Endothelial cell of umbilical vein (primary cell): ENCODE data around the gene SMIM41. TPM values are rescaled to one million over a fixed set of nuclear protein-coding genes. Genes with fewer than 3 reads are reported as not detected.

Source experiments
- BruUV-seq: library from RNA; stranded (reverse); fragments of 400-500 nt; replicated peaks from 2 replicates; lab custom pipeline; 2021; lab: Mats Ljungman, UMichigan
- CTCF ChIA-PET: fragments of 300-600, 350-600 bp; sonication (Branson Sonifier 250); formaldehyde crosslinking; loops from one replicate; lab custom pipeline; 2021; ENCODE audit warnings: antibody characterized with exemption, inconsistent platforms; lab: Charles Lee
- POLR2A ChIA-PET: fragments of 300-600, 350-600 bp; sonication (Branson Sonifier 250); formaldehyde crosslinking; loops from one replicate; lab custom pipeline; 2021; ENCODE audit warnings: antibody characterized with exemption, inconsistent platforms; lab: Charles Lee
- DNase-seq: peaks from one replicate; pipeline ENCODE4 v3.0.0-alpha.2; 2011; ENCODE audit warnings: low read depth, low spot score
- FAIRE-seq: peaks from 2 replicates; lab custom pipeline; 2011; peaks lifted over from hg19 to GRCh38; lab: Jason Lieb, UNC
- H2AFZ ChIP-seq: 2 replicates; pipeline ENCODE4 v1.6.0; 2012; ENCODE audit warnings: low read depth, low read length, control low read depth, inconsistent platforms
- H3K27ac ChIP-seq: 2 replicates; pipeline ENCODE4 v1.5.1; 2011; ENCODE audit warnings: low read depth, mild to moderate bottlenecking, control low read depth, low read length, moderate library complexity; ENCODE audit not compliant: insufficient read depth
- H3K27me3 ChIP-seq, 2 experiments: 2 replicates each; pipeline versions ENCODE4 v1.6.0 to v1.6.1; 2011; ENCODE audit warnings: low read length in 2 of 2, mixed read lengths in 1 of 2; ENCODE audit not compliant: control insufficient read depth in 2 of 2, insufficient read depth in 2 of 2
- H3K36me3 ChIP-seq, 2 experiments: 2 replicates in 1 of 2; 3 replicates in 1 of 2; pipeline ENCODE4 v1.5.1; 2011; ENCODE audit warnings: low read length in 2 of 2, mild to moderate bottlenecking in 1 of 2, moderate library complexity in 1 of 2; ENCODE audit not compliant: control insufficient read depth in 2 of 2, insufficient read depth in 2 of 2; ENCODE audit errors: extremely low read depth in 1 of 2
- H3K4me1 ChIP-seq: 3 replicates; pipeline ENCODE4 v1.5.1; 2011; ENCODE audit warnings: mild to moderate bottlenecking, low read length; ENCODE audit not compliant: control insufficient read depth, insufficient read depth; ENCODE audit errors: extremely low read depth
- H3K4me2 ChIP-seq: 2 replicates; pipeline ENCODE4 v1.6.1; 2011; ENCODE audit warnings: low read length, control low read depth, mixed read lengths; ENCODE audit not compliant: insufficient read depth
- H3K4me3 ChIP-seq, 3 experiments: fragments of 200-600 bp in 1 of 3; sonication (generic), shearing (Covaris generic) in 1 of 3; replicated peaks in 1 of 3; 2 replicates each; pipeline ENCODE4 v1.5.1; 2011 to 2016; ENCODE audit warnings: control low read depth in 3 of 3, low read length in 3 of 3, mild to moderate bottlenecking in 2 of 3, inconsistent platforms in 1 of 3, low read depth in 1 of 3, moderate library complexity in 1 of 3; ENCODE audit not compliant: insufficient read depth in 1 of 3
- H3K79me2 ChIP-seq: 2 replicates; pipeline ENCODE4 v1.6.0; 2012; ENCODE audit warnings: low read length, inconsistent platforms; ENCODE audit not compliant: control insufficient read depth, insufficient read depth
- H3K9ac ChIP-seq: replicated peaks from 2 replicates; pipeline ENCODE3; 2011; ENCODE audit warnings: low read length, control low read depth; ENCODE audit not compliant: insufficient read depth; ENCODE audit errors: extremely low read depth
- H3K9me1 ChIP-seq: replicated peaks from 3 replicates; pipeline ENCODE4 v1.6.0; 2011; ENCODE audit warnings: mild to moderate bottlenecking, low read length; ENCODE audit not compliant: control insufficient read depth, insufficient read depth; ENCODE audit errors: extremely low read depth
- H3K9me3 ChIP-seq: replicated peaks from 2 replicates; pipeline ENCODE4 v1.5.1; 2012; ENCODE audit warnings: low read length, inconsistent platforms; ENCODE audit not compliant: control insufficient read depth, insufficient read depth
- H4K20me1 ChIP-seq: replicated peaks from 2 replicates; pipeline ENCODE3; 2011; ENCODE audit warnings: mild to moderate bottlenecking, low read length; ENCODE audit not compliant: control insufficient read depth, insufficient read depth; ENCODE audit errors: extremely low read depth
- EZH2 ChIP-seq: IDR thresholded peaks from 2 replicates; pipeline ENCODE4 v1.6.1; 2012; ENCODE audit warnings: borderline replicate concordance, low read depth, mild to moderate bottlenecking, moderate library complexity, low read length, inconsistent platforms; ENCODE audit not compliant: severe bottlenecking
- JUN ChIP-seq: IDR thresholded peaks from 2 replicates; pipeline ENCODE4 v1.6.1; 2011; ENCODE audit warnings: borderline replicate concordance, low read depth; ENCODE audit not compliant: insufficient read length, insufficient read depth
- POLR2A ChIP-seq: IDR thresholded peaks from 2 replicates; pipeline ENCODE4 v1.6.1; 2012; ENCODE audit warnings: low read depth, mild to moderate bottlenecking, control low read depth, low read length
- POLR2AphosphoS5 ChIP-seq: IDR thresholded peaks from 2 replicates; pipeline ENCODE4 v1.6.1; 2012; ENCODE audit warnings: low read depth, mild to moderate bottlenecking, control low read depth, low read length, moderate library complexity; ENCODE audit not compliant: insufficient read depth
- dilution Hi-C: fragments of 300-500 bp; cut with MboI; formaldehyde crosslinking; loops from one replicate; pipeline ENCODE4 v1.15.0; 2019; ENCODE audit warnings: low sequenced_read_pairs; ENCODE audit not compliant: extremely low pct_ligation_motif_present
- intact Hi-C: fragments of 100-400 bp; cut with micrococcal nuclease; formaldehyde crosslinking; loops from one replicate; pipeline ENCODE4 v1.10.0; 2022
- polyA plus RNA-seq, 4 experiments: library from polyadenylated mRNA; depleted of rRNA in 3 of 4; stranded (reverse) in 3 of 4; unstranded in 1 of 4; fragments of >200 nt; gene quantifications; 2 replicates each; pipeline versions ENCODE4 v1.2.1 to v1.2.3, GENCODE V29; 2011 to 2012; ENCODE audit warnings: missing spikeins in 1 of 4
- total RNA-seq: library from RNA; stranded (reverse); gene quantifications from 2 replicates; pipeline ENCODE4 v1.2.3, GENCODE V29; 2021
- TF ChIP-seq, protein P1 (sequence below), 2 donors: IDR thresholded peaks; 1 replicate in 1 of 2; 2 replicates in 1 of 2; pipeline ENCODE4 v1.5.1; 2011; ENCODE audit warnings: low read length in 2 of 2, mild to moderate bottlenecking in 2 of 2, moderate library complexity in 2 of 2, control low read depth in 1 of 2, inconsistent platforms in 1 of 2, low read depth in 1 of 2; ENCODE audit not compliant: insufficient read depth in 1 of 2; ENCODE audit errors: extremely low read depth in 1 of 2

Gene SMIM41
- total and polyA plus RNA-seq, 2 donors (not counting 3 experiments of a cell fraction or from before 2014, with no cell fraction given), result not detected

DNA sequence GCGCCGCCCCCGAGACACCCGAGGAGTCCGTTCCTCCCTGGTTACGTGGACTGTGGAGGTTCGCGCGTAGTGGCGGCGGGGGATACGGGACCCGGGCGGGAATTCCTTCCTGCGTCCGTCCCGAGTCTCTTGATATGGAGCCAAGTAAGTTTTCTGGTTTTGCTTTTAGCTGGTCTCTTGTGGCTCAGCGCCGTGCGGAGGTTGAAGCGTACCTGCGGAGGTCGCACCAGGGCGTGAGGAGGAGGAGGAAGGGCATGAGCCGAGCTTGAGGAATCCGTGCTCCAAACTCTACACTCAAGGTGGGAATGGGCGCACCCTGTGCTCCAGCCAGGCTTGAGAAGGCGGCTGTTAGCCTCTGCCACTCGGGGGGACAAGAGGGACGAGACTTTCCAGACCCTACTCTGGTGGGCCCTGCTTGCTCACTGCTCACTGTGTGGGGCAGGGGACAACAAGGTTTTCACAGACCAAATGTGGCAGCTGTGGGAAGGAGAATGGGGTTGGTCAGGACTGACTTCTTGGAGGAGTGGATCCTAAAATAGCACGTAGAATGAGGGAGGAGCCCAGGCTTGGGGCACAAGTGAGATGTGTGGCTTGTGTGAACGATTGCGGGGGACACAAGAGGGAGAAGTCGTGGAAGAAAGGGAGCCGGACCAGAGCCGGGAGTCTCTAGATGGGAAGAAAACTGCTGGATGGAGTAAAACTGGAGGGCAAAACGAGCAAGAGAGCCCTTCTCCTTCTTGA, 9.1 kb upstream of the SMIM41 start:
- FAIRE-seq, result no peak
- Histone ChIP-seq H3K27ac (peak overlapping the region; percentile 93), H3K9me1 (no peaks in the 10 kb centered on the region), H2AFZ (peak overlapping the region; percentile 64), H3K27me3 (no peaks in the 10 kb centered on the region), H3K9me3 (no peaks in the 10 kb centered on the region), H3K9ac (peak overlapping the region; percentile 89), H3K4me1 (peaks cover 12% of the 10 kb centered on the region), H3K4me3 (peak overlapping the region; percentile 69 to 81 (median 73)), H3K36me3 (peaks cover 4 to 10% of the 10 kb centered on the region in 2 experiments), H3K4me2 (peak overlapping the region; percentile 32), H3K79me2 (peaks cover 42% of the 10 kb centered on the region), H4K20me1 (no peaks in the 10 kb centered on the region)
- DNase-seq, result no peak
- intact Hi-C loops (no loop called here), dilution Hi-C loops (no loop called here)
- TF ChIP-seq POLR2AphosphoS5 (no peak), JUN (no peak), POLR2A (no peak), EZH2 (no peak)
- TF ChIP-seq, protein P1, sequence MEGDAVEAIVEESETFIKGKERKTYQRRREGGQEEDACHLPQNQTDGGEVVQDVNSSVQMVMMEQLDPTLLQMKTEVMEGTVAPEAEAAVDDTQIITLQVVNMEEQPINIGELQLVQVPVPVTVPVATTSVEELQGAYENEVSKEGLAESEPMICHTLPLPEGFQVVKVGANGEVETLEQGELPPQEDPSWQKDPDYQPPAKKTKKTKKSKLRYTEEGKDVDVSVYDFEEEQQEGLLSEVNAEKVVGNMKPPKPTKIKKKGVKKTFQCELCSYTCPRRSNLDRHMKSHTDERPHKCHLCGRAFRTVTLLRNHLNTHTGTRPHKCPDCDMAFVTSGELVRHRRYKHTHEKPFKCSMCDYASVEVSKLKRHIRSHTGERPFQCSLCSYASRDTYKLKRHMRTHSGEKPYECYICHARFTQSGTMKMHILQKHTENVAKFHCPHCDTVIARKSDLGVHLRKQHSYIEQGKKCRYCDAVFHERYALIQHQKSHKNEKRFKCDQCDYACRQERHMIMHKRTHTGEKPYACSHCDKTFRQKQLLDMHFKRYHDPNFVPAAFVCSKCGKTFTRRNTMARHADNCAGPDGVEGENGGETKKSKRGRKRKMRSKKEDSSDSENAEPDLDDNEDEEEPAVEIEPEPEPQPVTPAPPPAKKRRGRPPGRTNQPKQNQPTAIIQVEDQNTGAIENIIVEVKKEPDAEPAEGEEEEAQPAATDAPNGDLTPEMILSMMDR (IDR thresholded peaks at IDR 0.05; ENCODE audit: extremely low read depth in 1 of 2, insufficient read depth in 1 of 2, low read depth in 1 of 2, low read length in 2 of 2), result no peak
- TSS peak; percentile 63 for BruUV-seq
- ChIA-PET POLR2A (interaction anchor here (1.1 to 1.8 kb wide), 3 partner anchors 26 to 64 kb away, joined by 3 to 7 read pairs (median 4); partner anchors contain the start of gene TAMALIN), CTCF (interaction anchor here (0.6 to 7.2 kb wide), 18 partner anchors 7 to 77 kb away, joined by 3 to 156 read pairs (median 6); partner anchors contain the start of gene NR4A1)
